Colonic mucosa (tissue), 4 donors: ENCODE data around the gene TENT5C. TPM values are rescaled to one million over a fixed set of nuclear protein-coding genes. Genes with fewer than 3 reads are reported as not detected.

ENCODE experiments used
- DNase-seq: peaks from one replicate; pipeline ENCODE4 v3.0.0-alpha.2; 2020
- H3K27ac ChIP-seq: fragments of 200-600 bp; one replicate; pipeline ENCODE4 v1.8.0; 2021
- H3K27me3 ChIP-seq: fragments of 200-600 bp; one replicate; pipeline ENCODE4 v1.8.0; 2021
- H3K36me3 ChIP-seq: fragments of 200-600 bp; one replicate; pipeline ENCODE4 v1.8.0; 2021
- H3K4me1 ChIP-seq: fragments of 200-600 bp; one replicate; pipeline ENCODE4 v1.8.0; 2021; ENCODE audit warnings: mild to moderate bottlenecking
- H3K4me3 ChIP-seq: fragments of 200-600 bp; one replicate; pipeline ENCODE4 v1.8.0; 2021
- H3K9ac ChIP-seq, 2 donors: one replicate each; pipeline ENCODE4 v1.7.0; 2013; ENCODE audit warnings: control low read depth in 2 of 2, low read depth in 2 of 2, low read length in 2 of 2
- H3K9me3 ChIP-seq: fragments of 200-600 bp; one replicate; pipeline ENCODE4 v1.8.0; 2021
- intact Hi-C: fragments of 100-400 bp; cut with DNase I; formaldehyde crosslinking; loops from one replicate; pipeline ENCODE4 v1.14.1; 2022
- total RNA-seq, 2 donors: library from RNA; stranded (reverse); fragmentation: NEBNext Ultra II Directional in 1 of 2; extraction: Animal tissue kit (Norgen Biotek cat#: 25700) in 1 of 2; gene quantifications; one replicate each; pipeline ENCODE4 v1.2.1, GENCODE V29; 2021
- TF ChIP-seq, protein P1 (sequence below): fragments of 200-600 bp; IDR thresholded peaks from one replicate; pipeline ENCODE4 v1.8.0; 2022; ENCODE audit warnings: antibody characterized with exemption, mild to moderate bottlenecking
- donor health status: healthy.
- donor health status: DM: no; HTN: no; CAD: no.
- donor health status: DM: no; HTN: no; CAD: no.

TENT5C gene
- total RNA-seq, 2 donors from 2014 or later: 40.7 to 58.5 TPM

- Histone ChIP-seq H3K9ac (peak overlapping the region in 1 of 2 donors; percentile 2), H3K4me3 (no peak overlapping the region), H3K4me1 (no peaks in the 10 kb centered on the region), H3K9me3 (no peaks in the 10 kb centered on the region), H3K27ac (no peak overlapping the region), H3K27me3 (no peaks in the 10 kb centered on the region), H3K36me3 (no peaks in the 10 kb centered on the region)
- no peak for DNase-seq
- intact Hi-C loops: no loop called here
- TF ChIP-seq, protein P1, sequence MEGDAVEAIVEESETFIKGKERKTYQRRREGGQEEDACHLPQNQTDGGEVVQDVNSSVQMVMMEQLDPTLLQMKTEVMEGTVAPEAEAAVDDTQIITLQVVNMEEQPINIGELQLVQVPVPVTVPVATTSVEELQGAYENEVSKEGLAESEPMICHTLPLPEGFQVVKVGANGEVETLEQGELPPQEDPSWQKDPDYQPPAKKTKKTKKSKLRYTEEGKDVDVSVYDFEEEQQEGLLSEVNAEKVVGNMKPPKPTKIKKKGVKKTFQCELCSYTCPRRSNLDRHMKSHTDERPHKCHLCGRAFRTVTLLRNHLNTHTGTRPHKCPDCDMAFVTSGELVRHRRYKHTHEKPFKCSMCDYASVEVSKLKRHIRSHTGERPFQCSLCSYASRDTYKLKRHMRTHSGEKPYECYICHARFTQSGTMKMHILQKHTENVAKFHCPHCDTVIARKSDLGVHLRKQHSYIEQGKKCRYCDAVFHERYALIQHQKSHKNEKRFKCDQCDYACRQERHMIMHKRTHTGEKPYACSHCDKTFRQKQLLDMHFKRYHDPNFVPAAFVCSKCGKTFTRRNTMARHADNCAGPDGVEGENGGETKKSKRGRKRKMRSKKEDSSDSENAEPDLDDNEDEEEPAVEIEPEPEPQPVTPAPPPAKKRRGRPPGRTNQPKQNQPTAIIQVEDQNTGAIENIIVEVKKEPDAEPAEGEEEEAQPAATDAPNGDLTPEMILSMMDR: no peak
These were observed 26.6 kb downstream of the TENT5C start for GRCh38 chr1:117632269-117633067.

DNA sequence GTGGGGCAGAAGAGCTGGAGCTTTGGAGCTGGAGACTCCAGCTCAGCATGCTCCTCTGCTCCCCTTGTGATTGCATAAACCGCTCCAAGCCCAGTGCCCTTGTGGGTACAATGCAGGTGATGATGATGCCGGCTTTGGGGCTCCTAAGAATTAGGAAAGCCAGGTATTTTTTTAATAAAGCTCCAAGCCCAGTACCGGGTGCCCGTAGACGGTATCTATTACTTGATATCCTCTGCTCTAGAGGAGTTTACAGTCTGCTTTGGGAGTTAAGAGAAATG is 27.2 kb downstream of the TENT5C start:
- Histone ChIP-seq H3K27me3 (no peaks in the 10 kb centered on the region), H3K36me3 (no peaks in the 10 kb centered on the region), H3K4me3 (no peak overlapping the region), H3K4me1 (no peaks in the 10 kb centered on the region), H3K27ac (no peak overlapping the region), H3K9ac (no peak overlapping the region), H3K9me3 (no peaks in the 10 kb centered on the region)
- TF ChIP-seq, protein P1: no peak
- no peak for DNase-seq
- intact Hi-C loops: no loop called here

- Histone ChIP-seq H3K27ac (no peak overlapping the region), H3K9ac (no peak overlapping the region), H3K36me3 (no peaks in the 10 kb centered on the region), H3K4me1 (no peaks in the 10 kb centered on the region), H3K27me3 (no peaks in the 10 kb centered on the region), H3K4me3 (no peak overlapping the region), H3K9me3 (no peaks in the 10 kb centered on the region)
- no peak for DNase-seq
- intact Hi-C loops: no loop called here
- TF ChIP-seq, protein P1: no peak
These were observed 27.6 kb downstream of the TENT5C start for GRCh38 chr1:117633423-117633822.

DNA sequence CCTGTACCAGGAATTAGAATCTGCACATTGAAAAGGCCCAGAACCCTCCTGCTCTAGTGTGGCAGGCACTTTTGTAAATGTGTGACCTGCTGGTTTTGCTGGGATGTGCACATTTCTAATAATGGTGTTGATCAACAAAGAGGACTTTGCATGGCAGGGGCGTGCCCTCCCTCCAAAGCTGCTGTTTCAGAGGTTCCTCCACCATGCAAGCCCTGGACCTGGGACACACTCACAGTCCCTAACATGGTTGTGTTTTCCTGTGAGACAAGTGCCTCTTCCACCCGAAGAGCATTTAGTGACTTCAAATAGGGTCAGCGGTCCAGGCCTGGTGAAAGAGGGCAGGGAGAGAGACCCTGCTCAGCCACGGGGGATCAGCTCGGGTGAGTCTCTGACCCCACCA is 28.1 kb downstream of the TENT5C start:
- no peak overlapping the region for H3K9ac ChIP-seq
- DNase-seq: no peak
- no peaks in the 10 kb centered on the region for H3K36me3 ChIP-seq
- TF ChIP-seq, protein P1: no peak
- H3K27ac ChIP-seq: no peak overlapping the region
- no peaks in the 10 kb centered on the region for H3K27me3 ChIP-seq
- intact Hi-C loops: no loop called here
- no peaks in the 10 kb centered on the region for H3K4me1 ChIP-seq
- H3K4me3 ChIP-seq: no peak overlapping the region
- no peaks in the 10 kb centered on the region for H3K9me3 ChIP-seq

DNA sequence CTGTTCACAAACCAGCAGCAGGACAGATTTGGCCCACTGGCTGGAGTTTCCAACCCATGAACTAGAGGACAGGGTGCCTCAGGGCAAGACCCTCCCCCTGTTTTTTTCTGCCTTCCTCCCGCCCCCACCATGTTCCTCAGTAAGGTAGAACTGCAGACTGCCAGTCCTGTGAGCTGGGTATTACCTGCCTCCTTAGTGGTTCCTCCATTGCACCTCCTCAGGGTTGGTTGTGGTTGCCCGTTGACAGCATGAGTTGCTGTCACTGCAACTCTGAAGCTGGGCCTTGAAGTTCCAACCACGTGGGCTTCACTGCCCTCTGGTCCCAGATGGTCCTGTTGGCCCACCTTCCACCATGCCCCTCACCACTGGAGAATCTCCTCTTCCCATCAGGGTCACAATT is 28.8 kb downstream of the TENT5C start:
- TF ChIP-seq, protein P1: no peak
- Histone ChIP-seq H3K27me3 (no peaks in the 10 kb centered on the region), H3K4me3 (no peak overlapping the region), H3K4me1 (no peaks in the 10 kb centered on the region), H3K9ac (no peak overlapping the region), H3K9me3 (no peaks in the 10 kb centered on the region), H3K36me3 (no peaks in the 10 kb centered on the region), H3K27ac (no peak overlapping the region)
- intact Hi-C loops: no loop called here
- DNase-seq: no peak
